HCT116 (cell line): ENCODE data around the gene UBXN2A. TPM values are rescaled to one million over a fixed set of nuclear protein-coding genes. Genes with fewer than 3 reads are reported as not detected.

Experiments
- ATAC-seq: fragments of 200-7000 bp; cut with Tn5 transposase; 2 replicates; pipeline ENCODE4 v1.9.1; 2020; ENCODE audit warnings: mild to moderate bottlenecking, moderate library complexity
- BruUV-seq: library from RNA; stranded (reverse); fragments of 400-500 nt; replicated peaks from 2 replicates; lab custom pipeline; 2021; lab: Mats Ljungman, UMichigan
- CTCF ChIA-PET: fragments of 300-600 bp; sonication (Branson Sonifier 250); formaldehyde crosslinking; loops from one replicate; lab custom pipeline; 2021; ENCODE audit warnings: antibody characterized with exemption; lab: Charles Lee
- POLR2A ChIA-PET: fragments of 300-600, 350-600 bp; sonication (Branson Sonifier 250); formaldehyde crosslinking; loops from one replicate; lab custom pipeline; 2021; ENCODE audit warnings: antibody characterized with exemption; lab: Charles Lee
- RAD21 ChIA-PET, 2 experiments: fragments of 300-600 bp; sonication (Branson Sonifier 250); formaldehyde crosslinking; loops; one replicate each; lab custom pipeline; 2023; ENCODE audit warnings: low total read pairs in 2 of 2; ENCODE audit not compliant: uncharacterized antibody in 2 of 2, unreplicated experiment in 2 of 2, low non-redundant PET in 1 of 2; lab: Charles Lee
- DNase-seq: peaks from one replicate; pipeline ENCODE4 v3.0.0-alpha.2; 2010; ENCODE audit warnings: low read depth, low spot score
- H2AFZ ChIP-seq: fragments of 200-600 bp; shearing (Covaris generic), sonication (generic); 2 replicates; pipeline ENCODE4 v1.6.1; 2017; ENCODE audit warnings: low read depth, mixed run types, mixed read lengths, antibody characterized with exemption, low read length; ENCODE audit not compliant: poor library complexity, severe bottlenecking
- H3K27ac ChIP-seq: 2 replicates; pipeline ENCODE4 v1.5.1; 2012; ENCODE audit warnings: low read depth, low read length
- H3K27me3 ChIP-seq: fragments of 200-600 bp; sonication (generic); 2 replicates; pipeline ENCODE4 v1.6.1; 2016; ENCODE audit warnings: mixed run types, low read length, mixed read lengths; ENCODE audit not compliant: insufficient read depth
- H3K36me3 ChIP-seq, 2 experiments: fragments of 200-500 bp in 1 of 2; fragments of 200-600 bp in 1 of 2; sonication (Bioruptor generic) in 1 of 2; sonication (generic) in 1 of 2; 2 replicates each; pipeline versions ENCODE4 v1.5.1 to v1.6.1; 2014 to 2016; ENCODE audit warnings: low read length in 2 of 2, inconsistent platforms in 1 of 2, mixed read lengths in 1 of 2, mixed run types in 1 of 2; ENCODE audit not compliant: insufficient read depth in 2 of 2, control insufficient read depth in 1 of 2
- H3K4me1 ChIP-seq, 2 experiments: fragments of 200-600 bp in 1 of 2; sonication (generic) in 1 of 2; 2 replicates each; pipeline versions ENCODE4 v1.5.1 to v1.6.1; 2012 to 2017; ENCODE audit warnings: low read length in 2 of 2, inconsistent platforms in 1 of 2, mild to moderate bottlenecking in 1 of 2, mixed read lengths in 1 of 2, mixed run types in 1 of 2, moderate library complexity in 1 of 2; ENCODE audit not compliant: insufficient read depth in 2 of 2, control insufficient read depth in 1 of 2
- H3K4me2 ChIP-seq: fragments of 200-600 bp; sonication (generic); 2 replicates; pipeline ENCODE4 v1.6.1; 2017; ENCODE audit warnings: mixed run types, low read length, mixed read lengths
- H3K4me3 ChIP-seq, 2 experiments: fragments of 200-600 bp in 1 of 2; sonication (generic) in 1 of 2; replicated peaks in 1 of 2; 2 replicates each; pipeline ENCODE4 v1.5.1; 2011 to 2016; ENCODE audit warnings: low read length in 2 of 2, control low read depth in 1 of 2, low read depth in 1 of 2, mild to moderate bottlenecking in 1 of 2, mixed read lengths in 1 of 2, mixed run types in 1 of 2
- H3K79me2 ChIP-seq: fragments of 200-600 bp; sonication (generic); 2 replicates; pipeline ENCODE4 v1.6.1; 2017; ENCODE audit warnings: mild to moderate bottlenecking, mixed run types, low read length, moderate library complexity, mixed read lengths; ENCODE audit not compliant: insufficient read depth
- H3K9ac ChIP-seq: fragments of 200-600 bp; sonication (generic); 2 replicates; pipeline ENCODE4 v1.6.1; 2016; ENCODE audit warnings: low read length, mixed read lengths
- H3K9me2 ChIP-seq: fragments of 200-600 bp; sonication (generic), shearing (Covaris generic); 2 replicates; pipeline ENCODE4 v1.6.1; 2017; ENCODE audit warnings: mixed run types, mild to moderate bottlenecking, moderate library complexity; ENCODE audit not compliant: insufficient read depth
- H3K9me3 ChIP-seq, 2 experiments: fragments of 200-500 bp in 1 of 2; fragments of 200-600 bp in 1 of 2; sonication (Bioruptor generic) in 1 of 2; sonication (generic) in 1 of 2; 2 replicates each; pipeline ENCODE4 v1.6.1; 2014 to 2017; ENCODE audit warnings: low read length in 2 of 2, mixed read lengths in 2 of 2, inconsistent platforms in 1 of 2, low read depth in 1 of 2, mild to moderate bottlenecking in 1 of 2, mixed run types in 1 of 2, moderate library complexity in 1 of 2; ENCODE audit not compliant: control insufficient read depth in 1 of 2, insufficient read depth in 1 of 2
- H4K20me1 ChIP-seq: fragments of 200-600 bp; sonication (generic), shearing (Covaris generic); 2 replicates; pipeline ENCODE4 v1.6.1; 2017; ENCODE audit warnings: mixed run types, mild to moderate bottlenecking, moderate library complexity; ENCODE audit not compliant: insufficient read depth
- CEBPB ChIP-seq: IDR thresholded peaks from 2 replicates; pipeline ENCODE4 v1.6.1; 2012; ENCODE audit warnings: low read depth
- ELF1 ChIP-seq: IDR thresholded peaks from 2 replicates; pipeline ENCODE4 v1.6.1; 2012; ENCODE audit warnings: low read depth, borderline replicate concordance
- EZH2 ChIP-seq: fragments of 200-600 bp; sonication (generic); IDR thresholded peaks from 2 replicates; pipeline ENCODE4 v1.6.1; 2017; ENCODE audit warnings: antibody characterized with exemption, mixed run types
- MAX ChIP-seq: IDR thresholded peaks from 2 replicates; pipeline ENCODE4 v1.6.1; 2012
- TCF7L2 ChIP-seq: IDR thresholded peaks from 2 replicates; pipeline ENCODE4 v1.7.0; 2011; ENCODE audit warnings: borderline replicate concordance, inconsistent platforms; ENCODE audit not compliant: insufficient read depth, insufficient read length; ENCODE audit errors: extremely low read depth
- YY1 ChIP-seq: IDR thresholded peaks from 2 replicates; pipeline ENCODE4 v1.6.1; 2011; ENCODE audit warnings: low read length, low read depth, moderate library complexity, mild to moderate bottlenecking; ENCODE audit not compliant: insufficient replicate concordance; ENCODE audit errors: extremely low read depth
- ZBTB33 ChIP-seq: IDR thresholded peaks from 2 replicates; pipeline ENCODE4 v1.6.1; 2011; ENCODE audit warnings: mild to moderate bottlenecking, low read length, moderate library complexity; ENCODE audit not compliant: insufficient replicate concordance; ENCODE audit errors: extremely low read depth
- ZNF274 ChIP-seq: fragments of 200-500 bp; sonication (Bioruptor generic); IDR thresholded peaks from 2 replicates; pipeline ENCODE4 v1.6.1; 2014; ENCODE audit warnings: mild to moderate bottlenecking, low read depth, low read length, inconsistent platforms
- intact Hi-C: fragments of 100-400 bp; cut with micrococcal nuclease; formaldehyde crosslinking; loops from 2 replicates; pipeline ENCODE4 v1.10.0; 2022
- total RNA-seq: library from RNA; stranded (reverse); gene quantifications from one replicate; pipeline ENCODE4 v1.2.1, GENCODE V29; 2021; ENCODE audit not compliant: unreplicated experiment

The UBXN2A gene
- total RNA-seq, 1 experiment from 2014 or later, result 14.1 TPM

GRCh38 chr2:23905155-23905554 is 35.1 kb upstream of the UBXN2A start:
- POLR2A ChIA-PET, result no interaction called here
- intact Hi-C loops, result no loop called here

More at GRCh38 chr2:23905155-23905554, 35.1 kb upstream of the UBXN2A start:
- Histone ChIP-seq H3K9me2 (no peaks in the 10 kb centered on the region), H4K20me1 (no peaks in the 10 kb centered on the region), H3K79me2 (peaks cover 34% of the 10 kb centered on the region), H3K27ac (no peak overlapping the region), H3K9me3 (no peaks in the 10 kb centered on the region), H3K4me3 (no peak overlapping the region), H3K27me3 (no peaks in the 10 kb centered on the region), H3K4me2 (no peak overlapping the region), H3K9ac (no peak overlapping the region), H3K4me1 (peaks cover 20 to 24% of the 10 kb centered on the region in 2 experiments), H2AFZ (no peak overlapping the region), H3K36me3 (no peaks in the 10 kb centered on the region)
- no TSS peak for BruUV-seq
- TF ChIP-seq TCF7L2, result no peak
- TF ChIP-seq ZBTB33, result no peak
- no peak for TF ChIP-seq EZH2
- no peak for TF ChIP-seq ZNF274
- no peak for TF ChIP-seq ELF1
- TF ChIP-seq MAX, result no peak
- TF ChIP-seq YY1, result no peak
- no peak for TF ChIP-seq CEBPB
- RAD21 ChIA-PET, result no interaction called here
- no peak for ATAC-seq
- CTCF ChIA-PET, result interaction anchor here (0.7 kb wide), 1 partner anchor 80 kb away, joined by 3 read pairs; no protein-coding TSS in a partner anchor
- no peak for DNase-seq
